GM06990 (cell line): ENCODE results near the gene WNK2.
"Not testable (repeated sequence)": the region's sequence is repeated elsewhere in the genome, so short reads cannot be mapped to it uniquely, and the experiment has no call there.

Experiments used
- DNase-seq: peaks from one replicate; pipeline ENCODE4 v3.0.0-alpha.2; 2011; ENCODE audit not compliant: insufficient read length; ENCODE audit errors: extremely low read depth
- H3K27me3 ChIP-seq: replicated peaks from 2 replicates; pipeline ENCODE4 v1.6.0; 2011; ENCODE audit warnings: low read length; ENCODE audit not compliant: control insufficient read depth, insufficient read depth
- H3K36me3 ChIP-seq: 2 replicates; pipeline ENCODE4 v1.5.1; 2011; ENCODE audit warnings: low read length; ENCODE audit not compliant: control insufficient read depth, insufficient read depth
- H3K4me3 ChIP-seq: replicated peaks from 2 replicates; pipeline ENCODE4 v1.5.1; 2011; ENCODE audit warnings: low read depth, mild to moderate bottlenecking, control low read depth, low read length
- CTCF ChIP-seq: IDR thresholded peaks from 2 replicates; pipeline ENCODE4 v1.5.1; 2011; ENCODE audit warnings: low read length, control low read depth, mild to moderate bottlenecking, inconsistent platforms; ENCODE audit not compliant: insufficient read depth, poor library complexity, severe bottlenecking

The WNK2 gene

GRCh38 chr9:93343663-93344062 lies 159.7 kb downstream of the WNK2 start:
- TF ChIP-seq CTCF, result no peak
- no peak for DNase-seq
- H3K4me3 ChIP-seq, result no peak overlapping the region
- H3K27me3 ChIP-seq, result no peaks in the 10 kb centered on the region
- H3K36me3 ChIP-seq, result no peaks in the 10 kb centered on the region

GRCh38 chr9:93345643-93346230 lies 161.8 kb downstream of the WNK2 start:
- H3K4me3 ChIP-seq, result no peak overlapping the region
- no peaks in the 10 kb centered on the region for H3K27me3 ChIP-seq
- no peak for TF ChIP-seq CTCF
- no peaks in the 10 kb centered on the region for H3K36me3 ChIP-seq
- DNase-seq, result no peak

GRCh38 chr9:93346231-93347112 lies 162.5 kb downstream of the WNK2 start:
- no peak for TF ChIP-seq CTCF
- no peak for DNase-seq
- H3K4me3 ChIP-seq, result no peak overlapping the region
- no peaks in the 10 kb centered on the region for H3K27me3 ChIP-seq
- H3K36me3 ChIP-seq, result no peaks in the 10 kb centered on the region

- H3K4me3 ChIP-seq, H3K36me3 ChIP-seq, H3K27me3 ChIP-seq, DNase-seq: not testable (repeated sequence)
These were observed 163.5 kb downstream of the WNK2 start for GRCh38 chr9:93347371-93347975.

GRCh38 chr9:93353413-93354310 lies 169.7 kb downstream of the WNK2 start:
- H3K4me3 ChIP-seq, H3K36me3 ChIP-seq, DNase-seq, H3K27me3 ChIP-seq: not testable (repeated sequence)

GRCh38 chr9:93354451-93354850 lies 170.5 kb downstream of the WNK2 start:
- no peak for DNase-seq
- Histone ChIP-seq H3K27me3 (no peaks in the 10 kb centered on the region), H3K4me3 (no peak overlapping the region), H3K36me3 (no peaks in the 10 kb centered on the region)
- no peak for TF ChIP-seq CTCF
